GM12875 (cell line): ENCODE data around the gene FYB1.
"Not testable (repeated sequence)": the region's sequence is repeated elsewhere in the genome, so short reads cannot be mapped to it uniquely, and the experiment has no call there.

Experiments
- H3K4me3 ChIP-seq: one replicate; pipeline ENCODE4 v1.5.1; 2011; ENCODE audit warnings: low read depth, low read length, control low read depth
- CTCF ChIP-seq: IDR thresholded peaks from 2 replicates; pipeline ENCODE4 v1.5.1; 2011; ENCODE audit warnings: low read depth, mild to moderate bottlenecking, control low read depth, inconsistent platforms, low read length, moderate library complexity, borderline replicate concordance; ENCODE audit not compliant: insufficient read depth

The FYB1 gene

GRCh38 chr5:39238366-39239105 is 19.2 kb upstream of the FYB1 start:
- TF ChIP-seq CTCF, result no peak
- H3K4me3 ChIP-seq, result no peak overlapping the region

- no peak overlapping the region for H3K4me3 ChIP-seq
- TF ChIP-seq CTCF, result no peak
Observed at GRCh38 chr5:39236718-39237117, 17.4 kb upstream of the FYB1 start.

- no peak for TF ChIP-seq CTCF
- H3K4me3 ChIP-seq, result no peak overlapping the region
Observed at GRCh38 chr5:39235648-39236047, 16.3 kb upstream of the FYB1 start.

GRCh38 chr5:39234494-39234893 is 15.1 kb upstream of the FYB1 start:
- not testable (repeated sequence) for H3K4me3 ChIP-seq

GRCh38 chr5:39233783-39234182 is 14.4 kb upstream of the FYB1 start:
- no peak for TF ChIP-seq CTCF

GRCh38 chr5:39231705-39232525 is 12.6 kb upstream of the FYB1 start:
- no peak overlapping the region for H3K4me3 ChIP-seq
- no peak for TF ChIP-seq CTCF

More at GRCh38 chr5:39233783-39234182, 14.4 kb upstream of the FYB1 start:
- no peak overlapping the region for H3K4me3 ChIP-seq

- no peak for TF ChIP-seq CTCF
- no peak overlapping the region for H3K4me3 ChIP-seq
Observed at GRCh38 chr5:39228596-39228995, 9.2 kb upstream of the FYB1 start.
